Loucy (cell line): ENCODE measurements around the gene USP9Y.

ENCODE experiments used
- H2AFZ ChIP-seq: fragments of 200-600 bp; sonication (generic); 2 replicates; pipeline ENCODE4 v1.6.0; 2016; ENCODE audit warnings: antibody characterized with exemption, mild to moderate bottlenecking, low read length, moderate library complexity
- H3F3A ChIP-seq: fragments of 200-600 bp; 2 replicates; pipeline ENCODE4 v1.6.0; 2016; ENCODE audit warnings: antibody characterized with exemption, low read depth, mild to moderate bottlenecking
- H3K27me3 ChIP-seq: fragments of 200-600 bp; sonication (generic); 2 replicates; pipeline ENCODE4 v1.6.1; 2014; ENCODE audit warnings: low read length, mild to moderate bottlenecking; ENCODE audit not compliant: insufficient read depth, poor library complexity, severe bottlenecking
- H3K36me3 ChIP-seq: fragments of 200-600 bp; sonication (generic); 2 replicates; pipeline ENCODE4 v1.6.1; 2016; ENCODE audit warnings: low read length; ENCODE audit not compliant: insufficient read depth
- H3K4me1 ChIP-seq: fragments of 200-600 bp; sonication (generic); 2 replicates; pipeline ENCODE4 v1.5.1; 2014; ENCODE audit warnings: low read length, mild to moderate bottlenecking; ENCODE audit not compliant: insufficient read depth, poor library complexity, severe bottlenecking
- H3K4me2 ChIP-seq: fragments of 200-600 bp; sonication (generic); 2 replicates; pipeline ENCODE4 v1.6.0; 2014; ENCODE audit warnings: antibody characterized with exemption, low read length, low read depth, mild to moderate bottlenecking; ENCODE audit not compliant: poor library complexity, severe bottlenecking
- H3K4me3 ChIP-seq: fragments of 200-600 bp; sonication (generic); 2 replicates; pipeline ENCODE4 v1.5.1; 2014; ENCODE audit warnings: low read length, mild to moderate bottlenecking, mixed read lengths; ENCODE audit not compliant: poor library complexity, severe bottlenecking
- H3K79me2 ChIP-seq: fragments of 200-600 bp; sonication (generic); 2 replicates; pipeline ENCODE4 v1.6.1; 2014; ENCODE audit warnings: low read length; ENCODE audit not compliant: insufficient read depth
- H3K9ac ChIP-seq: fragments of 200-600 bp; sonication (generic); 2 replicates; pipeline ENCODE4 v1.6.0; 2014; ENCODE audit warnings: mild to moderate bottlenecking, low read depth, low read length, moderate library complexity; ENCODE audit not compliant: poor library complexity, severe bottlenecking
- H3K9me2 ChIP-seq: fragments of 200-600 bp; sonication (generic); replicated peaks from 2 replicates; pipeline ENCODE4 v1.6.1; 2016; ENCODE audit warnings: low read depth, low read length, mixed read lengths
- H3K9me3 ChIP-seq: fragments of 200-600 bp; sonication (generic); 2 replicates; pipeline ENCODE4 v1.6.1; 2014; ENCODE audit warnings: mild to moderate bottlenecking, antibody characterized with exemption, low read length, low read depth; ENCODE audit not compliant: insufficient read depth
- H4K20me1 ChIP-seq: fragments of 200-600 bp; sonication (generic); 2 replicates; pipeline ENCODE4 v1.6.0; 2014; ENCODE audit warnings: antibody characterized with exemption, low read length, mild to moderate bottlenecking; ENCODE audit not compliant: insufficient read depth, poor library complexity, severe bottlenecking
- CTCF ChIP-seq: fragments of 200-600 bp; sonication (generic); conservative IDR thresholded peaks from 2 replicates; pipeline ENCODE4 v1.5.1; 2014; ENCODE audit warnings: mild to moderate bottlenecking, antibody characterized with exemption, low read length
- EZH2phosphoT487 ChIP-seq: fragments of 200-600 bp; IDR thresholded peaks from 2 replicates; pipeline ENCODE4 v1.6.1; 2018; ENCODE audit warnings: antibody characterized with exemption, mild to moderate bottlenecking, moderate library complexity, borderline replicate concordance

USP9Y gene

GRCh38 chrY:12701181-12701695 lies at the start of gene USP9Y:
Gene USP9Y, plus strand, starts transcription at chrY:12701231. Its CDS starts 8,217 bp downstream, at chrY:12709448.
- H3K27me3 ChIP-seq, result no peaks in the 10 kb centered on the region
- no peaks in the 10 kb centered on the region for H3K9me3 ChIP-seq
- no peak within 1 kb of the TSS for H3K4me3 ChIP-seq
- no peak for TF ChIP-seq CTCF
- no peak for TF ChIP-seq EZH2phosphoT487
- H2AFZ ChIP-seq, result no peak within 1 kb of the TSS
- H3K4me1 ChIP-seq, result no peaks in the 10 kb centered on the region
- H3F3A ChIP-seq, result no peaks in the 10 kb centered on the region
- no peak within 1 kb of the TSS for H3K9ac ChIP-seq
- H3K9me2 ChIP-seq, result no peaks in the 10 kb centered on the region
- H3K36me3 ChIP-seq, result no peaks in the 10 kb centered on the region
- no peaks in the 10 kb centered on the region for H3K79me2 ChIP-seq
- no peaks in the 10 kb centered on the region for H4K20me1 ChIP-seq
- H3K4me2 ChIP-seq, result no peak within 1 kb of the TSS

GRCh38 chrY:12651621-12652036 lies 49.4 kb upstream of the USP9Y start:
- Histone ChIP-seq H3K27me3 (no peaks in the 10 kb centered on the region), H3K79me2 (no peaks in the 10 kb centered on the region), H3K4me1 (no peaks in the 10 kb centered on the region), H3K9me2 (no peaks in the 10 kb centered on the region), H3K36me3 (no peaks in the 10 kb centered on the region), H3F3A (no peaks in the 10 kb centered on the region), H3K9me3 (no peaks in the 10 kb centered on the region), H3K4me2 (no peak overlapping the region), H4K20me1 (no peaks in the 10 kb centered on the region), H3K4me3 (no peak overlapping the region), H2AFZ (no peak overlapping the region), H3K9ac (no peak overlapping the region)
- TF ChIP-seq CTCF, result no peak
- TF ChIP-seq EZH2phosphoT487, result no peak

- Histone ChIP-seq H3K4me2 (no peak overlapping the region), H3K9me2 (no peaks in the 10 kb centered on the region), H3K36me3 (no peaks in the 10 kb centered on the region), H3K4me1 (no peaks in the 10 kb centered on the region), H3K27me3 (no peaks in the 10 kb centered on the region), H2AFZ (no peak overlapping the region), H3K4me3 (no peak overlapping the region), H3K9ac (no peak overlapping the region), H3F3A (no peaks in the 10 kb centered on the region), H3K9me3 (no peaks in the 10 kb centered on the region), H4K20me1 (no peaks in the 10 kb centered on the region), H3K79me2 (no peaks in the 10 kb centered on the region)
- TF ChIP-seq EZH2phosphoT487, result no peak
- no peak for TF ChIP-seq CTCF
Observed at GRCh38 chrY:12661745-12662681, 39.0 kb upstream of the USP9Y start.
